IMR-90 (cell line): ENCODE data around the gene ZNF750.

Experiments
- BHLHE40 ChIP-seq: fragments of 150-350 bp; IDR thresholded peaks from 2 replicates; pipeline ENCODE4 v1.6.1; 2016; ENCODE audit warnings: mild to moderate bottlenecking, low read depth, low read length
- CEBPB ChIP-seq: IDR thresholded peaks from 2 replicates; pipeline ENCODE4 v1.6.1; 2012; ENCODE audit warnings: low read depth, low read length, improper control_type of control experiment
- CHD1 ChIP-seq: IDR thresholded peaks from 2 replicates; pipeline ENCODE4 v1.6.1; 2012; ENCODE audit warnings: low read depth, low read length, improper control_type of control experiment
- CTCF ChIP-seq: conservative IDR thresholded peaks from 2 replicates; pipeline ENCODE4 v1.5.1; 2012; ENCODE audit warnings: mild to moderate bottlenecking, low read depth, low read length, improper control_type of control experiment
- FOS ChIP-seq: fragments of 150-350 bp; IDR thresholded peaks from 2 replicates; pipeline ENCODE4 v1.6.1; 2016; ENCODE audit warnings: low read depth, low read length
- MXI1 ChIP-seq: IDR thresholded peaks from 2 replicates; pipeline ENCODE4 v1.6.1; 2012; ENCODE audit warnings: low read depth, mild to moderate bottlenecking, low read length, moderate library complexity, borderline replicate concordance
- NFE2L2 ChIP-seq: fragments of 150-350 bp; IDR thresholded peaks from 2 replicates; pipeline ENCODE4 v1.6.1; 2016; ENCODE audit warnings: low read depth, mild to moderate bottlenecking, low read length
- POLR2A ChIP-seq: IDR thresholded peaks from 2 replicates; pipeline ENCODE4 v1.6.1; 2012; ENCODE audit warnings: mild to moderate bottlenecking, low read depth, low read length
- RAD21 ChIP-seq: IDR thresholded peaks from 2 replicates; pipeline ENCODE4 v1.6.1; 2012; ENCODE audit warnings: low read length, improper control_type of control experiment
- RCOR1 ChIP-seq: IDR thresholded peaks from 2 replicates; pipeline ENCODE4 v1.6.1; 2012; ENCODE audit warnings: mild to moderate bottlenecking, low read length, improper control_type of control experiment; ENCODE audit not compliant: insufficient replicate concordance
- RFX5 ChIP-seq: IDR thresholded peaks from 2 replicates; pipeline ENCODE4 v1.8.0; 2012; ENCODE audit warnings: low read depth, mild to moderate bottlenecking, low read length, moderate library complexity
- USF2 ChIP-seq: fragments of 150-350 bp; IDR thresholded peaks from 2 replicates; pipeline ENCODE4 v1.6.1; 2017; ENCODE audit warnings: mild to moderate bottlenecking, antibody characterized with exemption, low read length, low read depth

- no peak for TF ChIP-seq CTCF
- TF ChIP-seq MXI1: no peak
- TF ChIP-seq POLR2A: no peak
- TF ChIP-seq RFX5: no peak
- peak; percentile 72 for TF ChIP-seq CEBPB
- no peak for TF ChIP-seq BHLHE40
- no peak for TF ChIP-seq USF2
- no peak for TF ChIP-seq RAD21
- no peak for TF ChIP-seq RCOR1
- no peak for TF ChIP-seq NFE2L2
- no peak for TF ChIP-seq CHD1
- no peak for TF ChIP-seq FOS
Observed at GRCh38 chr17:82825540-82826124, 14.2 kb downstream of the ZNF750 start.
